HCT116 (cell line): ENCODE data around the gene ADAT3. TPM values are rescaled to one million over a fixed set of nuclear protein-coding genes. Genes with fewer than 3 reads are reported as not detected.
A peak's percentile ranks its signal among the peaks of the same experiment; 100 is the strongest.

Experiments used
- ATAC-seq: fragments of 200-7000 bp; cut with Tn5 transposase; 2 replicates; pipeline ENCODE4 v1.9.1; 2020; ENCODE audit warnings: mild to moderate bottlenecking, moderate library complexity
- BruUV-seq: library from RNA; stranded (reverse); fragments of 400-500 nt; replicated peaks from 2 replicates; lab custom pipeline; 2021; lab: Mats Ljungman, UMichigan
- CTCF ChIA-PET: fragments of 300-600 bp; sonication (Branson Sonifier 250); formaldehyde crosslinking; loops from one replicate; lab custom pipeline; 2021; ENCODE audit warnings: antibody characterized with exemption; lab: Charles Lee
- POLR2A ChIA-PET: fragments of 300-600, 350-600 bp; sonication (Branson Sonifier 250); formaldehyde crosslinking; loops from one replicate; lab custom pipeline; 2021; ENCODE audit warnings: antibody characterized with exemption; lab: Charles Lee
- RAD21 ChIA-PET, 2 experiments: fragments of 300-600 bp; sonication (Branson Sonifier 250); formaldehyde crosslinking; loops; one replicate each; lab custom pipeline; 2023; ENCODE audit warnings: low total read pairs in 2 of 2; ENCODE audit not compliant: uncharacterized antibody in 2 of 2, unreplicated experiment in 2 of 2, low non-redundant PET in 1 of 2; lab: Charles Lee
- DNase-seq: peaks from one replicate; pipeline ENCODE4 v3.0.0-alpha.2; 2010; ENCODE audit warnings: low read depth, low spot score
- H2AFZ ChIP-seq: fragments of 200-600 bp; shearing (Covaris generic), sonication (generic); 2 replicates; pipeline ENCODE4 v1.6.1; 2017; ENCODE audit warnings: low read depth, mixed run types, mixed read lengths, antibody characterized with exemption, low read length; ENCODE audit not compliant: poor library complexity, severe bottlenecking
- H3K27ac ChIP-seq: 2 replicates; pipeline ENCODE4 v1.5.1; 2012; ENCODE audit warnings: low read depth, low read length
- H3K27me3 ChIP-seq: fragments of 200-600 bp; sonication (generic); 2 replicates; pipeline ENCODE4 v1.6.1; 2016; ENCODE audit warnings: mixed run types, low read length, mixed read lengths; ENCODE audit not compliant: insufficient read depth
- H3K36me3 ChIP-seq, 2 experiments: fragments of 200-500 bp in 1 of 2; fragments of 200-600 bp in 1 of 2; sonication (Bioruptor generic) in 1 of 2; sonication (generic) in 1 of 2; 2 replicates each; pipeline versions ENCODE4 v1.5.1 to v1.6.1; 2014 to 2016; ENCODE audit warnings: low read length in 2 of 2, inconsistent platforms in 1 of 2, mixed read lengths in 1 of 2, mixed run types in 1 of 2; ENCODE audit not compliant: insufficient read depth in 2 of 2, control insufficient read depth in 1 of 2
- H3K4me1 ChIP-seq, 2 experiments: fragments of 200-600 bp in 1 of 2; sonication (generic) in 1 of 2; 2 replicates each; pipeline versions ENCODE4 v1.5.1 to v1.6.1; 2012 to 2017; ENCODE audit warnings: low read length in 2 of 2, inconsistent platforms in 1 of 2, mild to moderate bottlenecking in 1 of 2, mixed read lengths in 1 of 2, mixed run types in 1 of 2, moderate library complexity in 1 of 2; ENCODE audit not compliant: insufficient read depth in 2 of 2, control insufficient read depth in 1 of 2
- H3K4me2 ChIP-seq: fragments of 200-600 bp; sonication (generic); 2 replicates; pipeline ENCODE4 v1.6.1; 2017; ENCODE audit warnings: mixed run types, low read length, mixed read lengths
- H3K4me3 ChIP-seq, 2 experiments: fragments of 200-600 bp in 1 of 2; sonication (generic) in 1 of 2; replicated peaks in 1 of 2; 2 replicates each; pipeline ENCODE4 v1.5.1; 2011 to 2016; ENCODE audit warnings: low read length in 2 of 2, control low read depth in 1 of 2, low read depth in 1 of 2, mild to moderate bottlenecking in 1 of 2, mixed read lengths in 1 of 2, mixed run types in 1 of 2
- H3K79me2 ChIP-seq: fragments of 200-600 bp; sonication (generic); 2 replicates; pipeline ENCODE4 v1.6.1; 2017; ENCODE audit warnings: mild to moderate bottlenecking, mixed run types, low read length, moderate library complexity, mixed read lengths; ENCODE audit not compliant: insufficient read depth
- H3K9ac ChIP-seq: fragments of 200-600 bp; sonication (generic); 2 replicates; pipeline ENCODE4 v1.6.1; 2016; ENCODE audit warnings: low read length, mixed read lengths
- H3K9me2 ChIP-seq: fragments of 200-600 bp; sonication (generic), shearing (Covaris generic); 2 replicates; pipeline ENCODE4 v1.6.1; 2017; ENCODE audit warnings: mixed run types, mild to moderate bottlenecking, moderate library complexity; ENCODE audit not compliant: insufficient read depth
- H3K9me3 ChIP-seq, 2 experiments: fragments of 200-500 bp in 1 of 2; fragments of 200-600 bp in 1 of 2; sonication (Bioruptor generic) in 1 of 2; sonication (generic) in 1 of 2; 2 replicates each; pipeline ENCODE4 v1.6.1; 2014 to 2017; ENCODE audit warnings: low read length in 2 of 2, mixed read lengths in 2 of 2, inconsistent platforms in 1 of 2, low read depth in 1 of 2, mild to moderate bottlenecking in 1 of 2, mixed run types in 1 of 2, moderate library complexity in 1 of 2; ENCODE audit not compliant: control insufficient read depth in 1 of 2, insufficient read depth in 1 of 2
- H4K20me1 ChIP-seq: fragments of 200-600 bp; sonication (generic), shearing (Covaris generic); 2 replicates; pipeline ENCODE4 v1.6.1; 2017; ENCODE audit warnings: mixed run types, mild to moderate bottlenecking, moderate library complexity; ENCODE audit not compliant: insufficient read depth
- ATF3 ChIP-seq: IDR thresholded peaks from 2 replicates; pipeline ENCODE4 v1.6.1; 2012
- CBX3 ChIP-seq: IDR thresholded peaks from 2 replicates; pipeline ENCODE4 v1.6.1; 2012; ENCODE audit warnings: low read depth
- ELF1 ChIP-seq: IDR thresholded peaks from 2 replicates; pipeline ENCODE4 v1.6.1; 2012; ENCODE audit warnings: low read depth, borderline replicate concordance
- EZH2 ChIP-seq: fragments of 200-600 bp; sonication (generic); IDR thresholded peaks from 2 replicates; pipeline ENCODE4 v1.6.1; 2017; ENCODE audit warnings: antibody characterized with exemption, mixed run types
- MAX ChIP-seq: IDR thresholded peaks from 2 replicates; pipeline ENCODE4 v1.6.1; 2012
- POLR2A ChIP-seq: IDR thresholded peaks from 2 replicates; pipeline ENCODE4 v1.7.0; 2011; ENCODE audit warnings: borderline replicate concordance; ENCODE audit not compliant: insufficient read depth, insufficient read length; ENCODE audit errors: extremely low read depth
- RAD21 ChIP-seq: IDR thresholded peaks from 2 replicates; pipeline ENCODE4 v1.6.1; 2012; ENCODE audit warnings: low read depth, mild to moderate bottlenecking
- SIN3A ChIP-seq: IDR thresholded peaks from 2 replicates; pipeline ENCODE4 v1.6.1; 2012; ENCODE audit warnings: low read depth
- SRF ChIP-seq: IDR thresholded peaks from 2 replicates; pipeline ENCODE4 v1.6.1; 2012; ENCODE audit warnings: low read depth
- TCF7L2 ChIP-seq: IDR thresholded peaks from 2 replicates; pipeline ENCODE4 v1.7.0; 2011; ENCODE audit warnings: borderline replicate concordance, inconsistent platforms; ENCODE audit not compliant: insufficient read depth, insufficient read length; ENCODE audit errors: extremely low read depth
- YY1 ChIP-seq: IDR thresholded peaks from 2 replicates; pipeline ENCODE4 v1.6.1; 2011; ENCODE audit warnings: low read length, low read depth, moderate library complexity, mild to moderate bottlenecking; ENCODE audit not compliant: insufficient replicate concordance; ENCODE audit errors: extremely low read depth
- ZFX ChIP-seq: fragments of 450-650 bp; IDR thresholded peaks from 2 replicates; pipeline ENCODE4 v1.6.1; 2017
- ZNF274 ChIP-seq: fragments of 200-500 bp; sonication (Bioruptor generic); IDR thresholded peaks from 2 replicates; pipeline ENCODE4 v1.6.1; 2014; ENCODE audit warnings: mild to moderate bottlenecking, low read depth, low read length, inconsistent platforms
- intact Hi-C: fragments of 100-400 bp; cut with micrococcal nuclease; formaldehyde crosslinking; loops from 2 replicates; pipeline ENCODE4 v1.10.0; 2022
- total RNA-seq: library from RNA; stranded (reverse); gene quantifications from one replicate; pipeline ENCODE4 v1.2.1, GENCODE V29; 2021; ENCODE audit not compliant: unreplicated experiment
- TF ChIP-seq, protein P1 (sequence below): IDR thresholded peaks from 2 replicates; pipeline ENCODE4 v1.6.1; 2012; ENCODE audit warnings: low read depth
- TF ChIP-seq, protein P2 (sequence below), 3 experiments: fragments of 200-600 bp in 1 of 3; sonication (generic) in 1 of 3; IDR thresholded peaks in 2 of 3; conservative IDR thresholded peaks in 1 of 3; 2 replicates each; pipeline ENCODE4 v1.5.1; 2012 to 2017; ENCODE audit warnings: low read depth in 2 of 3, low read length in 2 of 3, antibody characterized with exemption in 1 of 3, borderline replicate concordance in 1 of 3, control low read depth in 1 of 3, mild to moderate bottlenecking in 1 of 3, mixed read lengths in 1 of 3, mixed run types in 1 of 3, moderate library complexity in 1 of 3; ENCODE audit not compliant: insufficient read depth in 1 of 3

ADAT3 gene
- total RNA-seq, 1 experiment from 2014 or later = 15.9 TPM

- Histone ChIP-seq H3K27me3 (no peaks in the 10 kb centered on the region), H3K9ac (no peak overlapping the region), H3K79me2 (peaks cover 96% of the 10 kb centered on the region), H3K4me1 (peaks cover 0 to 4% of the 10 kb centered on the region in 2 experiments; a peak in 2 of 4 replicates), H3K36me3 (peaks cover 0 to 6% of the 10 kb centered on the region in 2 experiments; a peak in 1 of 4 replicates), H3K9me2 (no peaks in the 10 kb centered on the region), H3K4me2 (no peak overlapping the region), H2AFZ (no peak overlapping the region), H4K20me1 (no peaks in the 10 kb centered on the region), H3K27ac (peak overlapping the region; percentile 22; the same call in 1 of the 2 replicates), H3K4me3 (no peak overlapping the region), H3K9me3 (no peaks in the 10 kb centered on the region)
- no peak for DNase-seq
- ChIA-PET POLR2A (no interaction called here), RAD21 (no interaction called here), CTCF (no interaction called here)
- intact Hi-C loops = no loop called here
- TSS peak; percentile 27 for BruUV-seq
- no peak for TF ChIP-seq POLR2A
- TF ChIP-seq CBX3 = no peak
- TF ChIP-seq, protein P1, sequence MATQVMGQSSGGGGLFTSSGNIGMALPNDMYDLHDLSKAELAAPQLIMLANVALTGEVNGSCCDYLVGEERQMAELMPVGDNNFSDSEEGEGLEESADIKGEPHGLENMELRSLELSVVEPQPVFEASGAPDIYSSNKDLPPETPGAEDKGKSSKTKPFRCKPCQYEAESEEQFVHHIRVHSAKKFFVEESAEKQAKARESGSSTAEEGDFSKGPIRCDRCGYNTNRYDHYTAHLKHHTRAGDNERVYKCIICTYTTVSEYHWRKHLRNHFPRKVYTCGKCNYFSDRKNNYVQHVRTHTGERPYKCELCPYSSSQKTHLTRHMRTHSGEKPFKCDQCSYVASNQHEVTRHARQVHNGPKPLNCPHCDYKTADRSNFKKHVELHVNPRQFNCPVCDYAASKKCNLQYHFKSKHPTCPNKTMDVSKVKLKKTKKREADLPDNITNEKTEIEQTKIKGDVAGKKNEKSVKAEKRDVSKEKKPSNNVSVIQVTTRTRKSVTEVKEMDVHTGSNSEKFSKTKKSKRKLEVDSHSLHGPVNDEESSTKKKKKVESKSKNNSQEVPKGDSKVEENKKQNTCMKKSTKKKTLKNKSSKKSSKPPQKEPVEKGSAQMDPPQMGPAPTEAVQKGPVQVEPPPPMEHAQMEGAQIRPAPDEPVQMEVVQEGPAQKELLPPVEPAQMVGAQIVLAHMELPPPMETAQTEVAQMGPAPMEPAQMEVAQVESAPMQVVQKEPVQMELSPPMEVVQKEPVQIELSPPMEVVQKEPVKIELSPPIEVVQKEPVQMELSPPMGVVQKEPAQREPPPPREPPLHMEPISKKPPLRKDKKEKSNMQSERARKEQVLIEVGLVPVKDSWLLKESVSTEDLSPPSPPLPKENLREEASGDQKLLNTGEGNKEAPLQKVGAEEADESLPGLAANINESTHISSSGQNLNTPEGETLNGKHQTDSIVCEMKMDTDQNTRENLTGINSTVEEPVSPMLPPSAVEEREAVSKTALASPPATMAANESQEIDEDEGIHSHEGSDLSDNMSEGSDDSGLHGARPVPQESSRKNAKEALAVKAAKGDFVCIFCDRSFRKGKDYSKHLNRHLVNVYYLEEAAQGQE = no peak
- TF ChIP-seq ZFX = no peak
- no peak for TF ChIP-seq TCF7L2
- no peak for ATAC-seq
Observed at GRCh38 chr19:1952635-1953034, 47.4 kb downstream of the ADAT3 start.

GRCh38 chr19:1953037-1953436 lies 47.8 kb downstream of the ADAT3 start:
- no peak for DNase-seq
- Histone ChIP-seq H4K20me1 (no peaks in the 10 kb centered on the region), H3K27ac (no peak overlapping the region), H3K9me3 (no peaks in the 10 kb centered on the region), H3K4me3 (no peak overlapping the region), H3K36me3 (peaks cover 0 to 6% of the 10 kb centered on the region in 2 experiments; a peak in 1 of 4 replicates), H3K4me1 (no peaks in the 10 kb centered on the region), H3K79me2 (peaks cover 92% of the 10 kb centered on the region), H3K9me2 (no peaks in the 10 kb centered on the region), H3K27me3 (no peaks in the 10 kb centered on the region), H3K4me2 (no peak overlapping the region), H2AFZ (no peak overlapping the region), H3K9ac (no peak overlapping the region)
- CTCF ChIA-PET = no interaction called here
- no peak for ATAC-seq
- RAD21 ChIA-PET = no interaction called here
- intact Hi-C loops = no loop called here
- BruUV-seq = no TSS peak
- POLR2A ChIA-PET = no interaction called here
- TF ChIP-seq SIN3A = no peak
- TF ChIP-seq ATF3 = no peak
- TF ChIP-seq MAX = no peak
- TF ChIP-seq ZFX = no peak
- TF ChIP-seq, protein P2, sequence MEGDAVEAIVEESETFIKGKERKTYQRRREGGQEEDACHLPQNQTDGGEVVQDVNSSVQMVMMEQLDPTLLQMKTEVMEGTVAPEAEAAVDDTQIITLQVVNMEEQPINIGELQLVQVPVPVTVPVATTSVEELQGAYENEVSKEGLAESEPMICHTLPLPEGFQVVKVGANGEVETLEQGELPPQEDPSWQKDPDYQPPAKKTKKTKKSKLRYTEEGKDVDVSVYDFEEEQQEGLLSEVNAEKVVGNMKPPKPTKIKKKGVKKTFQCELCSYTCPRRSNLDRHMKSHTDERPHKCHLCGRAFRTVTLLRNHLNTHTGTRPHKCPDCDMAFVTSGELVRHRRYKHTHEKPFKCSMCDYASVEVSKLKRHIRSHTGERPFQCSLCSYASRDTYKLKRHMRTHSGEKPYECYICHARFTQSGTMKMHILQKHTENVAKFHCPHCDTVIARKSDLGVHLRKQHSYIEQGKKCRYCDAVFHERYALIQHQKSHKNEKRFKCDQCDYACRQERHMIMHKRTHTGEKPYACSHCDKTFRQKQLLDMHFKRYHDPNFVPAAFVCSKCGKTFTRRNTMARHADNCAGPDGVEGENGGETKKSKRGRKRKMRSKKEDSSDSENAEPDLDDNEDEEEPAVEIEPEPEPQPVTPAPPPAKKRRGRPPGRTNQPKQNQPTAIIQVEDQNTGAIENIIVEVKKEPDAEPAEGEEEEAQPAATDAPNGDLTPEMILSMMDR (IDR thresholded peaks at IDR 0.05 in 2 of 3, conservative IDR thresholded peaks at IDR 0.05 in 1 of 3; ENCODE audit: borderline replicate concordance in 1 of 3, insufficient read depth in 1 of 3, low read depth in 2 of 3, low read length in 2 of 3) = no peak
- TF ChIP-seq TCF7L2 = no peak
- TF ChIP-seq YY1 = no peak
- no peak for TF ChIP-seq ZNF274
- TF ChIP-seq EZH2 = no peak
- TF ChIP-seq RAD21 = no peak
- no peak for TF ChIP-seq ELF1
- no peak for TF ChIP-seq CBX3
- no peak for TF ChIP-seq SRF
